Measurements from ENCODE around the gene SLAIN2. TPM values are rescaled to one million over a fixed set of nuclear protein-coding genes. Genes with fewer than 3 reads are reported as not detected.

Gene SLAIN2
- total RNA-seq, 1 donor from 2014 or later, result 122 TPM

Other genes starting within 250 kb of the SLAIN2 start
- 0.20 TPM for gene TXK, start 207.3 kb upstream of the SLAIN2 start, total RNA-seq
- gene TEC, start 71.7 kb upstream of the SLAIN2 start, total RNA-seq, result 2.2 TPM
- gene SLC10A4, start 141.8 kb downstream of the SLAIN2 start, total RNA-seq, result not detected
- not detected for gene ZAR1, start 148.7 kb downstream of the SLAIN2 start, total RNA-seq